HG03196 (cell line): ENCODE data around the gene CAMKK1.

Experiments
- ATAC-seq: cut with Tn5 transposase; IDR thresholded peaks from one replicate; pipeline ENCODE4 v1.9.1; 2021; ENCODE audit not compliant: unreplicated experiment

CAMKK1 gene

GRCh38 chr17:3893003-3893719, at the start of gene CAMKK1:
Gene CAMKK1, minus strand, starts transcription at chr17:3893053. Its CDS starts 7,366 bp downstream, at chr17:3885687.
- peak; percentile 74 for ATAC-seq

DNA sequence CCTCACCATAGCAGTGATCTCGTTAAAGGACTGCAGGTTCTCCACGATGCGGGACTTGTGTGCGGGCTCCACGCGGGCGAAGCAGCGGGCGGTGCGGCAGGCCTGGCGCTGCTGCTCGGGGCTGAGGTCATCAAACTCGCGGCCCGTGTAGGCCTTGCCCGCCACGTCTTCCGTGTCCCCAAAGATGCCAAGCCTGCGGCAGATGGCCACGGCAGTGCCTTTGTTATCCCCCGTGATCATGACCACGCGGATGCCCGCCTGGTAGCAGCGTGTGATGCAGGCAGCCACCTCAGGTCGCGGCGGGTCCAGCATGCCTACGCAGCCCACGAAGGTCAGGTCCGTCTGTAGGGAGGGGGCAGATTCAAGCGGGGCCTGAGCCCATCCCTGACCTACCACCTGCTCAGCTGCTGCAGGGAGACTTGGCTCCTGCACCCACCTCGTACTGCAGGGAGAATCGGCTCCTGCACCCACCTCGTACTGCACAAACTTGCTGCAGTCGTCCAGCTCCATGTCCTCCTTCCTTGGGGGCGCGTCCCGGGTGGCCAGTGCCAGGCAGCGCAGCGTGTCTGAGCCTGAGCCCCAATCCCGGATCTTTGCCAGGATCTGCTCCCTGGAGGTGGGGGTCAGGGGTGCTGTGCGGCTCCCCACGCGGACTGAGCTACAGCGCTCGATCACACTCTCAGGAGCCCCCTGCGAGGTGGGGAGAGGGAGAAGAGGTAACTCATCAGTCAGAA, 48.3 kb upstream of the CAMKK1 start:
- ATAC-seq = no peak

DNA sequence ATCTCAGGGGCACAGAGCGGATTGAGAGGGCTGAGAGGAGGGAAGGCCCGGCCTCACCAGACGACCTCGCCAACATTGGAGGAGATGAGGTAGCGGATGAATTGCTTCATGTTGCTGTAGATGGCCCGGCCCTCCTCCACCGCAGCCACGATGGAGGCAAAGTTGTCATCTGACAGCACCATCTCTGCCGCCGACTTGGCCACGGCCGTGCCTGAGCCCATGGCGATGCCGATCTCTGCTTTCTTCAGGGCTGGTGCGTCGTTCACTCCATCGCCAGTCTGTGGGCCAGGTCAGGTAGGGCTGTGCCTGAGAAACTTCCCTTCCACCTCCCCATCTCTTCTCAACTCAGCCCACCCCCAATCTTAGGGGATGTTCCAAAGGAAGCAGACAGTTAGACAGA, 44.5 kb upstream of the CAMKK1 start:
- ATAC-seq = no peak

GRCh38 chr17:3935825-3936355, 43.0 kb upstream of the CAMKK1 start:
- ATAC-seq = no peak

DNA sequence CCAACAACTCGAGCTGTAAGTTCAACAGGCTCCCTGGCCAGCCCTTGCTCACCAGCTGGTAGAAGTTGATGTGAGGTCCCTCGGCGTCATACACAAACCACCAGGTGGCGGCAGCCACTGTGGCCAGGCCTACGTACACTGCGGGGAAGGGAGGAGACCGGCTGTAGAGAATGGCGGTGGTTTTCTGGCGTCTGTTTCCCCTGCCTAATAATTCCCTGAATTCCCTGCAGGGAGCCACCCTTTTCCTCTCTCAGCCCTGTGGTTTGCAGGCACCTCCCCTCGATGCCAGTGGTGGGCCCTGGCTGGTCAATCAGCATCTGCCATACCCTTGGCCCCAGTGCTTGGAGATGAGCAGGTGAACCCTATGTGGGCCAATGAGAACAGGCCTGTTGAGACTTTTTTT, 42.3 kb upstream of the CAMKK1 start:
- ATAC-seq = no peak

DNA sequence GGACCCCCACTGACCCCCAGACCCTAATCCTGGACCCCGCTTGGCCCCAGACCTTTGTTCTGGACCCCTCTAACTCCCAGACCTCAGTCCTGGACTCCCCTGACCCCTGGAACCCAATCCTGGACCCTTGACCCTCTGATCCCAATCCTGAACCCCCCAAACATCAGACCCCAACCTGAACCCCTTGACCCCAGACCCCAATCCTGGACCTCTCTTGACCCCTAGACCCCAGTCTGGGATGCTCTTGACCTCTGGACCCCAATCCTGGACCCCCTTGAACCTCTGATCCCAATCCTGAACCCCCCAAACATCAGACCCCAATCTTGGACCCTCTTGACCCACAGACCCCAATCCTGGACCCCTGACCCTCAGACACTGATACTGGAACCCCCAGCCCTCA, 36.9 kb upstream of the CAMKK1 start:
- no peak for ATAC-seq

DNA sequence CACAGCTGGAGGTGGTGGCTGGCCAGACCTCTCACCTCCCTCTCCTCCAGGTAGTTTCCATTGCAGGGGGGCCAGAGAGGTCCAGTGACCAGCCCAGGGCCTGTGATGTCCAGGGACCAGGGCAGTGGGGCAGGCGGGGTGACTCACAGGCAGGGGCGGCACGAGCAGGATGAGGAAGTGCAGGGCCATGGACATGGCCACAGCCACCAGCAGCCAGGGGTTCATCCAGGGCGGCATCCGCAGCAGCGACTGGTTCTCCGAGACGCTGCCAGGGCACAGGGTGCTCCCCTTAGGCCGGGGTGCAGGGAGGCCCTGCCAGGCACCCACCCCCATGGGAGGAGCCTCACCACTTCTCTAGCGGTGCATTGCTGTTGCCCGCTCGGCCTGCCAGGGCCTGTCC, 36.3 kb upstream of the CAMKK1 start:
- no peak for ATAC-seq

DNA sequence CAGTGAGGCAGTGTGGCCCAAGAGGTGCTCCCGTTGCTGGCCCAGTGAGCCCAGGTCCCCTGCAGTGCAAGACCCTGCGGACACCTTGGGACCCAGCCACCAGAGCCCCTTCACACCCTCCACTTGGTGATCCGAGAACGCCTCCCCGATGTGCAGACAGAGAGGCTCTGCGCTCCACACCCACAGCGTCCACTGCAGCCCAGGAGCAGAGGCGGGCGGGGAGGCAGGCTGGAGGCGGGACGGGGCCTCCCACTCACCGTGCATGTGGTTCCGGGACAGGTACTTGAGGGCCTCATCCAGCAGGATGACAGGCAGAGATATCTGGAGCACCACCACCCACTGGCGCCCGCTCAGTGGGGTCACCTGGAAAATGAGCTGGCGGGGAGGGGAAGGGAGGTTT, 35.6 kb upstream of the CAMKK1 start:
- ATAC-seq = no peak

DNA sequence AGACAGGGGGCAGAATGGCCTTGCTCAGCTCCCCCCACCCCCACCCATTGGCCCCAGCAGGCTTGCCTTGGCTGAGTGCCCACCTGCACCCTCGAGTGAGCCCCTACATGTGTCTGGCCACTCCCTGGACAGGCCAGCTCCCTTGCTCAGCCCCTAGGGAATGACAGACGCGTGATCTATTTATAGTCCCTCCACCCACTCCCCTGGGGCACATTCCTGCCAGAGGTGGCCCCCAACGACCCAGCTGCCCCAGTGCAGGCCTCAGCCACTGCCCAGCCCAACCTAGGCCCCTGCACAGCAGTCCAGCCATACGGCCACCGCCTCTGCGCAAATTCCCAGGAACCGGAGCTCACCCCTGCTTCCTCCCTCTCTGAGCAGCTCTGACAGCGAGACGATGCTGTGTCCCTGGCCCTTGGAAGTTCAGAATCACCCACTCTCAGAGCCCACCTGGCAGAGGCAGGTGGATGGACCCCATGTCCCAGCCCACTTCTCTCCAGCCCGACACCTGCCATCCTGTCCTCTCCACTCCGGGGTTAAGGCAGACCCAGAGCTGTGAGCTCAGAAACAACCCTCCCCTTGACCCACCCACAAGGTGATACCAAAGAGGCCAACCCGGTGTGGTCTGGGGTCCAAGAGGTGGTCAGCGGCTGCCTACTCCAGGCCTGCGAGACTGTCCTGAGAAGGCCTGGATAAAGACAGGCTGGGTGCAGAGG, 34.9 kb upstream of the CAMKK1 start:
- no peak for ATAC-seq

DNA sequence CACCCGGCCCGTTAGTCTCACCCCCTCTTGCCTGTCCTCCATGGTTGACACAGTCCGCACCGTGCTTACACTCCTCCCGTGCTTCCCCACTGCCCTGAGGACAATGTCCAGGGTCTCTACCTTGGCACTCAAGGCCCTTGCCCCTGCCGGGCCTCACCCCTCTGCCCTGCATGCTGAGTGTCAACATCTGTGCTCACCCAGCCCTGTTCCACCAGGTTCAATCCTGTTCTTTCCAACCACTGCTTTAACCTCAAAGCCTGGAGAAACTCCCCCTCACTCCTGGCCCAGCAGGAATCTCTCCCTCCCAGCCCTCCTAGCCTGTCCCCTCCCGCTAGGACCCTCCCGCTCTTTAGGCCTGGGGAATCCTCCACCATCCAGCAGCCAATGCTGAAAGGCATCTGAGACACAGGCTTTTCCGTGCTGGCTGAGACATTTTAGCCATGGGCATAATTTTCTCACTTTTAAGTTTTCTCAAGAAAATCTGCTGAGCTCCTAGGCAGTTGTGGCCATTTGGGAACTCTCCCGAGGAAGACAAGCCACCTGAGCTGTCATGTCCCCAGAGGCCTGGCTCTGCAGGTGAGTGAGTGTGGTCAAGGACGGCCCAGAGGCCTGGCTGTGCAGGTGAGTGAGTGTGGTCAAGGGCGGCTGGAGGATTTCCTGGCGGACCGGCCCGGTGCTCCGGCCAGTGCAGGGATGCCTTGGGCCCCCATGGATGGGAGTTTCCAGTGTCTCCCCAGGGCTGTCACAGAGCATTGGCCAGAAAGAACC, 34.2 kb upstream of the CAMKK1 start:
- ATAC-seq = no peak

DNA sequence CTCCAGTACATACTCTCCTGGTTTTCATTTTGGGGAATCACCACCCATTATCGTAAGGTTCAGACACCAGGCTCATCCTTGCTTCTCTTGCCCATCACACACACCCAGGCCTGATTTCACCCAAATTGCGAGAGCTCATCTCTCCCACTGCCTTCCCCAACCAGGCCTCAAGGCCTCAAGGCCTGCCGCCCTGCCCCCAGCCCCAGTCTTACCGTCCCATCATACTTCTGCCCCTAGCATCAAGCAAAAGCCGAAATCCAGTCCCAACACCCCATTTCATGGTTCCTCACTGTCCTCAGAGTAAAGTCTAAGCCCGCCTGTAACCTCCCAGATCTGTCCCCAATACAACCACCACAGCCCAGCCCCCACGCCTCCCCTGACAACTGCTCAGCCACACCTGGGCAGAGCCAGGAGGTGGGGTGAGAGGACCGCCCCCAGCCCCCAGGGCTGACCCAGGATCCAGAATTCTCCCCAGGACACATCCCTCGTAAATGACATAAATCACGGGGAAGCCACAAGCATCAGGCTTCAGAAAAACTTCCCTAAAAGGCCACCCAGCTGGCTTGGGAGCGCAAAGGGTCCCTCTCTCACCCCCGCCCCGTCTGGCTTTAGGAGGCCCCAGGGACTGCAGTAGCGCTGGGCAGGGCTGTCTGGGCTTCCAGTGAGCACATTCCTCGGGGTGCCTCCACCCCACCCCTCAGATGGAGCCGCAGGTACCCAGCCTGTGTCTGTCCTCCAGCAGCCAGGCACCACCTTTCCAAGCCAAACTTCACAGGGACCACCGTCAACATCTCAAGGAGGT, 33.0 kb upstream of the CAMKK1 start:
- no peak for ATAC-seq

DNA sequence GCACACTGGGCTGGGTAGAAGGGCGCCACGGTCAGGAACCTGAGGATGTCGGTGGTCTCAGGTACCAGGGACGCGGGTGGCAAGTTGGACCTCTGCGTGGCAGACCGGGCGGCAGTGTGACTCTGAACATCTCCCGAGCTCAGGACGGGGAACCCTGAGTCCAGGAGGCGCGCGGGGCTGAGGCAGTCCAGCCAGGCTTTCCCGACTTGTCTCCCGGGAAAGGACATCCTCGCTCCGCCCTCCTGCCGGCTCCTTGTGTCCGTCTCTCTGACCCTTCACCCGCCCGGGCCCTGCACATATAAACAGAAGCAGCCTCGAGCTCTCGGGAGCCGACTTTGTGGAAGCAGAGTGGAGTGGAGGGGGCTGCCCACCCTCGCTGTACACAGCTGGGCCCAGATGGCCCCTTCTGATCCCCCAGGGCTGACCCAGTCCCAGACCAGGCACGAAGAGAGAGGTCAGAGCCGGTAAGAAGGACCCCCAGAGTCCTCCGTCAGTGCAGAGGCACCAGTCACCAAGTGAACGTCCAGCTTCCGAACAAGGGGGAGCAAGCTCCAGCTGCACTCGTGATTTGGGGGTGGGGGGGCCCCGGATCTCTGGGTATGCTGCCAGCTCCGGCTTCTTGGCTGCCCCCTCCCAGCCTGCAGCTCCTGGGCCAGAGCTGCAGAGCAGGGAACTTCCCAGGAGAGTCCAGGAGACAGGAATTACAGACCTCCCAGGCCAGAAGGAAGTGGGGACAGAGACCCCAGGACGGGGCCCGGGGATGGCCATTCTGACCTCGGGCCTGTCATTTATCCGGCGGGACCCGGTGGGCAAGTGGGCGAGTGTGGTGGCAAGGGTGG, 31.9 kb upstream of the CAMKK1 start:
- no peak for ATAC-seq

GRCh38 chr17:3923466-3924190, 30.8 kb upstream of the CAMKK1 start:
- no peak for ATAC-seq

DNA sequence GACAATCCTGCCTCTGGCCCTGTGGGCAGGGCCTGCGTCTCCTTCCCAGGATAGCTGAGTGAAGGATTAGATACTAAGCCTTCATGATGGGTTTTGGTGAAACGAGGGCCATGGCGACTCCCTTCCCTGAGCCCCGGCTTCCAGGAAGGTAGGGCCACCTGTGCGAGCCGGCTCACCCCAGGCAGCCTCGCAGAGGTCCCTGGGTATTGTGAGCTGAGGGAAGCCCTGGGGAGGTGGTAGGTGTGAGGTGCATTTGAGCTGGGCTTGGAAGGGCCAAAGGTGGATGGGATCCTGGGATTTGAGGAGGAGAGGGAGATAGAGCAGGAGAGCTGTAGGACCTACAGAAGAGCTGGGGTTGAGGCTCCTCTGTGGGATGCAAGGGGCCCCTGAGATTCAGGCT, 29.9 kb upstream of the CAMKK1 start:
- no peak for ATAC-seq

- no peak for ATAC-seq
These were observed 28.9 kb upstream of the CAMKK1 start for GRCh38 chr17:3921502-3922319.

GRCh38 chr17:3921006-3921405, 28.2 kb upstream of the CAMKK1 start:
- ATAC-seq = no peak

DNA sequence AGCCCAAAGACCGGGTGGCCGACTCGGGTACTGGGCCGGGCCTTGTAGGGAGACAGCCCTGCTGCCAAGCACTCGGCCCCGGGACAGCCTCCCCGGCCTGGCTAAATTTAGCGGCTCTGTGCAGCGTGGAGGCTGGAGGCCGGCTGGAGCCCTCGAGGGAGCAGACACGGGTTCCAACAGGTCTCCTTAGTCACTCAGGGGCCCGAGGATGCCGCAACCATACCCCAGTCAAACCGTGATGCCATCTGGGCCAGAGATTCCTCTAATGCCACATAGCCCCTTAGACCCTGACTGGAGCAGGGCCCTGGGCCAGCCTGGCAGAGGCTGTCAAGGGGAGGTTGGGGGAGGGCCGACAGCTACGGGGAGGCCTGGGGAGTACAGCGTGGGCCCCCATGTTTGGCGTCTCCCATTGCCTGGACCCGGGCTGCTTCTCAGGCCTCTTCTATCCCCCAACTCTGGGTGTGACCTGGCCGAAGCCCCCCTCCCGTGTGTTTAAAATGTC, 26.3 kb upstream of the CAMKK1 start:
- no peak for ATAC-seq
